Prostate gland (tissue), 2 donors: ENCODE measurements around the gene GOLIM4. TPM values are rescaled to one million over a fixed set of nuclear protein-coding genes. Genes with fewer than 3 reads are reported as not detected.

Experiments
- DNase-seq: peaks from one replicate; pipeline ENCODE4 v3.0.0-alpha.2; 2019; ENCODE audit warnings: low spot score
- H3K27ac ChIP-seq, 2 donors: fragments of 200-600 bp; sonication (generic); 2 replicates each; pipeline ENCODE4 v1.5.1; 2017 to 2019
- H3K27me3 ChIP-seq: fragments of 200-600 bp; sonication (generic); replicated peaks from 2 replicates; pipeline ENCODE4 v1.5.1; 2019; ENCODE audit not compliant: insufficient read depth
- H3K36me3 ChIP-seq, 2 donors: fragments of 200-600 bp; sonication (generic); 1 replicate in 1 of 2; 2 replicates in 1 of 2; pipeline versions ENCODE4 v1.5.1 to v1.8.1; 2017 to 2019
- H3K4me1 ChIP-seq: fragments of 200-600 bp; sonication (generic); replicated peaks from 2 replicates; pipeline ENCODE4 v1.5.1; 2019
- H3K4me3 ChIP-seq, 2 donors: fragments of 200-600 bp; sonication (generic); 2 replicates each; pipeline ENCODE4 v1.5.1; 2017 to 2019
- H3K9me3 ChIP-seq: fragments of 200-600 bp; sonication (generic); 2 replicates; pipeline ENCODE4 v1.5.1; 2017
- CTCF ChIP-seq, 4 experiments: fragments of 200-600 bp in 2 of 4; fragments of 450-650 bp in 2 of 4; sonication (generic) in 2 of 4; IDR thresholded peaks; 1 replicate in 3 of 4; 2 replicates in 1 of 4; pipeline ENCODE4 v1.5.1; 2016 to 2019; ENCODE audit warnings: antibody characterized with exemption in 4 of 4, mild to moderate bottlenecking in 2 of 4, moderate library complexity in 2 of 4
- POLR2A ChIP-seq: fragments of 450-650 bp; IDR thresholded peaks from one replicate; pipeline ENCODE4 v1.6.1; 2016; ENCODE audit warnings: antibody characterized with exemption, mild to moderate bottlenecking
- POLR2AphosphoS5 ChIP-seq: sonication (generic); formaldehyde crosslinking; IDR thresholded peaks from one replicate; pipeline ENCODE4 v1.6.1; 2017; ENCODE audit warnings: antibody characterized with exemption
- WGBS: methylation state at CpG from one replicate; pipeline ENCODE4 v1.1.5; 2018; 5-methylcytosine and 5-hydroxymethylcytosine counted together
- intact Hi-C: fragments of 100-400 bp; cut with DNase I; formaldehyde crosslinking; loops from one replicate; pipeline ENCODE4 v1.14.2; 2022
- total RNA-seq, 2 donors: library from RNA; depleted of rRNA; stranded (reverse); fragments of >200 nt; gene quantifications; one replicate each; pipeline ENCODE4 v1.1.0, GENCODE V29; 2016

GOLIM4 gene
- total RNA-seq, 2 donors from 2014 or later = 22.3 to 25.5 TPM

GRCh38 chr3:168091941-168092340 is 3.8 kb downstream of the GOLIM4 start:
- H3K4me1 ChIP-seq = no peaks in the 10 kb centered on the region
- no peaks in the 10 kb centered on the region for H3K9me3 ChIP-seq
- no peak overlapping the region for H3K4me3 ChIP-seq
- no peak for DNase-seq
- H3K27me3 ChIP-seq = no peaks in the 10 kb centered on the region
- no peaks in the 10 kb centered on the region for H3K36me3 ChIP-seq
- TF ChIP-seq POLR2AphosphoS5 = no peak
- TF ChIP-seq POLR2A = no peak
- no peak for TF ChIP-seq CTCF (IDR thresholded peaks at IDR 0.05)
- no peak overlapping the region for H3K27ac ChIP-seq
- intact Hi-C loops = no loop called here

- intact Hi-C loops = no loop called here
- TF ChIP-seq POLR2AphosphoS5 = no peak
- TF ChIP-seq CTCF (IDR thresholded peaks at IDR 0.05) = no peak
- TF ChIP-seq POLR2A = no peak
- WGBS = 37% methylated on average over 3 of the region's 3 CpGs
- no peaks in the 10 kb centered on the region for H3K9me3 ChIP-seq
- H3K36me3 ChIP-seq = no peaks in the 10 kb centered on the region
- no peak overlapping the region for H3K4me3 ChIP-seq
- no peak for DNase-seq
- H3K4me1 ChIP-seq = no peaks in the 10 kb centered on the region
- no peaks in the 10 kb centered on the region for H3K27me3 ChIP-seq
- H3K27ac ChIP-seq = no peak overlapping the region
These were observed 4.3 kb downstream of the GOLIM4 start for GRCh38 chr3:168091302-168091858.

GRCh38 chr3:168090306-168091085 is 5.2 kb downstream of the GOLIM4 start:
- H3K4me1 ChIP-seq = no peaks in the 10 kb centered on the region
- 67% methylated on average over 6 of the region's 6 CpGs for WGBS
- no peaks in the 10 kb centered on the region for H3K36me3 ChIP-seq

GRCh38 chr3:168089179-168089771 is 6.4 kb downstream of the GOLIM4 start:
- TF ChIP-seq POLR2AphosphoS5 = no peak
- TF ChIP-seq POLR2A = no peak
- TF ChIP-seq CTCF (IDR thresholded peaks at IDR 0.05) = no peak
- H3K27me3 ChIP-seq = no peaks in the 10 kb centered on the region
- H3K4me3 ChIP-seq = no peak overlapping the region
- DNase-seq = no peak
- WGBS = 95% methylated on average over 4 of the region's 4 CpGs
- H3K36me3 ChIP-seq = no peaks in the 10 kb centered on the region
- H3K27ac ChIP-seq = no peak overlapping the region
- H3K9me3 ChIP-seq = no peaks in the 10 kb centered on the region
- intact Hi-C loops = no loop called here
- no peaks in the 10 kb centered on the region for H3K4me1 ChIP-seq

More at GRCh38 chr3:168090306-168091085, 5.2 kb downstream of the GOLIM4 start:
- H3K9me3 ChIP-seq = no peaks in the 10 kb centered on the region
- DNase-seq = no peak
- H3K27me3 ChIP-seq = no peaks in the 10 kb centered on the region
- no peak overlapping the region for H3K4me3 ChIP-seq
- H3K27ac ChIP-seq = no peak overlapping the region
- TF ChIP-seq POLR2AphosphoS5 (no peak), CTCF (IDR thresholded peaks at IDR 0.05) (no peak), POLR2A (no peak)
- intact Hi-C loops = no loop called here
